AG09319 (cell line): ENCODE results near the gene MTSS2.

Experiments used
- DNase-seq: peaks from one replicate; pipeline ENCODE4 v3.0.0-alpha.2; 2010; ENCODE audit warnings: low read depth; ENCODE audit errors: extremely low read depth
- TF ChIP-seq, protein P1 (sequence below): IDR thresholded peaks from 2 replicates; pipeline ENCODE4 v1.5.1; 2011; ENCODE audit warnings: low read depth, mild to moderate bottlenecking, inconsistent platforms, low read length, moderate library complexity

Gene MTSS2

DNA sequence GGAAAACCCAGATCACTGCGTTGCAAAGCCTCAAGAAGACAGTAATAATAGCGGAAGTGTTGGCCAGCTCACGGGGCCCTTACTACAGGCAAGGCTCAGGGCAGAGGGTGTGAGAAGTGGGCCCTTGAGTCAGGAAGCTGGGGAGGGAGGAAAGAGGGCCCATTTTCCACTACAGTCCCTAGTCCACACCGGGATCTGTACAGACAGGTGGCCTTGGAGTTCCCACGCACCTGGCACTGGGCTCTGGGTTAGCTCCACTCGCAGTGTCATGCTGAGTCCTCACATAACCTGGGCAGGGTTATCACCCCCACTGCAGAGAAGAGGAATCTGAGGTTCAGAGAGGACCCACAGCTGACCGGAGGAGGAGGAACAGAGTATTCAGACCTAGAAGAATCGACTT, 16.8 kb upstream of the MTSS2 start:
- TF ChIP-seq, protein P1, sequence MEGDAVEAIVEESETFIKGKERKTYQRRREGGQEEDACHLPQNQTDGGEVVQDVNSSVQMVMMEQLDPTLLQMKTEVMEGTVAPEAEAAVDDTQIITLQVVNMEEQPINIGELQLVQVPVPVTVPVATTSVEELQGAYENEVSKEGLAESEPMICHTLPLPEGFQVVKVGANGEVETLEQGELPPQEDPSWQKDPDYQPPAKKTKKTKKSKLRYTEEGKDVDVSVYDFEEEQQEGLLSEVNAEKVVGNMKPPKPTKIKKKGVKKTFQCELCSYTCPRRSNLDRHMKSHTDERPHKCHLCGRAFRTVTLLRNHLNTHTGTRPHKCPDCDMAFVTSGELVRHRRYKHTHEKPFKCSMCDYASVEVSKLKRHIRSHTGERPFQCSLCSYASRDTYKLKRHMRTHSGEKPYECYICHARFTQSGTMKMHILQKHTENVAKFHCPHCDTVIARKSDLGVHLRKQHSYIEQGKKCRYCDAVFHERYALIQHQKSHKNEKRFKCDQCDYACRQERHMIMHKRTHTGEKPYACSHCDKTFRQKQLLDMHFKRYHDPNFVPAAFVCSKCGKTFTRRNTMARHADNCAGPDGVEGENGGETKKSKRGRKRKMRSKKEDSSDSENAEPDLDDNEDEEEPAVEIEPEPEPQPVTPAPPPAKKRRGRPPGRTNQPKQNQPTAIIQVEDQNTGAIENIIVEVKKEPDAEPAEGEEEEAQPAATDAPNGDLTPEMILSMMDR, result no peak
- DNase-seq, result no peak

DNA sequence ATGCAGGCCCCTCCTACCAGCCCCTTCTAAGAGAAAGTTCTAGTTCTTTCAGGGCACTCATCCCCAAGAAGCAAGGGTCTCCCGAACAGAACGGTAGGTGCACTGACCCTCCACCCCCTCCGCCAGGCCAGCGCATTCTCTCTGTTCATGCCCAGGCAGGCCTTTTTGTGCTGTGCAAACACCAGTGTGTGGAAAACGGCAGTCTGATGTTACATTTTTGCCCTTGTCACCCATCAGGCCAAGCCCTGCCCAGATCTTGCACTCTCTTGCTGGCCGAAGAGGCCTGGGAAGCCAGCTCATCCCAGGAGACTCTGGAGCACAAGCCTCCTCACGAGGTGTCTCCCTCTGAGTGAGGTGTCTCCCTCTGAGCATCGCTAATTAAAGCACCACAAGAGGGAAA, 16.1 kb upstream of the MTSS2 start:
- TF ChIP-seq, protein P1, result no peak
- no peak for DNase-seq

DNA sequence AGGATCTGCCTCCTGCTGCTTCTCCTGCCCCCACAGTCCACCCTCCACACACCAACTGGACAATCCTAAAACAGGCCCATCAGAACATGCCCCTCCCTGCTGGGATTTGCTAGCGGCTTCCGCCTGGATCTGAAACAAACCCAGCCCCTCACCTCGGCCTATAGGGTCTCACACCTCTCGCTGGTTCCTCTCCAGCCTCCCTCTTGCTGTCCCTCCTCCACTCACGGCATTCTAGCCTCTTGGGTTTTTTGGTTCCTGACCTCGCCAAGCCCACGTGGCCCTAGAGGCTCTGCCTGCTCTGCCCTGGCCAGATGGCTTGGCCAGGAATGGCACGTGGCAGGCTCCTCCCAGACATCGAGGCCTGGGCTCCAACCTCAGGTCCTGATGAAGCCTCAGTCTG, 15.7 kb upstream of the MTSS2 start:
- TF ChIP-seq, protein P1, result no peak
- DNase-seq, result no peak

DNA sequence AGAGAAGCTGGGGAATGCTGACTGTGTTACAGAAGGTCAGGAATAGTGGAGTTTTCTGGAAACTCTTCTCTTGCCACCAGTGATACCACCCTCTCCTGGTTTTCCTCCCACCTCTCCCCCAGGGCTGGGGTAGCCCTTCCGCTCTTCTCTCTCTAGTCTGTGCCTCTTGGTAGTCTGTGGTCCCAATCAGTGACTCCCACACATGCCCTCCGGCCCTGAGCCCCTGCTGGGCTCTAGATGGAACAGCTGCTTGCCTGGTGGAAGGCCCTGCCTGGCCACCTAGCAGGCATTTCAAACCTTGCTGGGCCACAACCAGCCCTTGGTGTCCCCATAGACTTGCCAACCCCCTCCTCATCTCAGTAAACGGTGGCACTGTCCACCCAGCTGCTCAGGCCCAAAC, 15.2 kb upstream of the MTSS2 start:
- DNase-seq, result no peak
- TF ChIP-seq, protein P1, result no peak

DNA sequence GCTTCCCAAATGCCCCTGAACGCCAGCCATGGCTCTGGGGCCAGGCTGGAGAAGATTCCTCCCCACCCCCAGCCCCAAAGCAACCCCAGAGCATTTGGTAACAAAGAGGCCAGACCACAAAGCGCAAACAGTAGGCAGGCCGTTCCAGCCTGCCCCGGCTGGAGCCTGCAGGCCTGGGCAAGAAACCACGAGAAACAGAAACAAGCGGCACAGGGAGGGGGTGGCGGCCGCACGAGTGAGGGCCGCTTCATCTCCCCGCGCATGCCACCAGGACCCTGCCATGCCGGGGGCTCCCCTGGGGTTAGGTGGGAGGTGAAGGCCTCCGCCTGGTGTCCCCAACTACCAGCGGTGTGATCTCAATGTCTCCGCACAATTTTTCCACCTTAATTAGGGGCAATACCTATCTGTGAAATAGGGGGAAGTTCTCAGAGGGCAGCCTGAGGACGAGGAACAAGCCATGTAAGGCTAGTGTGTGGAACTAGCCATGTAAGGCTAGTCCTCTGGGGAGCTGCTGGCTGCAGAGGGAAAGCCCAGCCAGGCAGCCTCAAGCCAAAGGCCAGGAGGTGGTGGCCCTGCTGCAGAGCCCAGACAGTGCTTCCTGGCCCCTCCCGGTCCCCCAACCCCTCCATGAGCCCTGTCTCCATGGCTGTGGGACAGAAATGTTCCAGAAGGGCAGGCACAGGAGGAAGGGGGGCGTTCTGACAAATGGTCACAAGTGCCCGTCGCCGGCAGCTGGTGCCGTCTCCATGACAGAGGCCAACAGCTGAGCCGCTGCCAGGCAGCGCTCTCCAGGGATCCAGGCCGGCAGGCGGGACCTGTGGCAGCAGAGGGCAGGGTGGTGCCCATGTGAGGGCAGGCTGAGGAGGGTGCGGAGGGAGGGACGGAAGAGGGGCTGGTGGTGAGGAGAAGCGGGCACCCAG, 14.5 kb upstream of the MTSS2 start:
- TF ChIP-seq, protein P1, result no peak
- no peak for DNase-seq

DNA sequence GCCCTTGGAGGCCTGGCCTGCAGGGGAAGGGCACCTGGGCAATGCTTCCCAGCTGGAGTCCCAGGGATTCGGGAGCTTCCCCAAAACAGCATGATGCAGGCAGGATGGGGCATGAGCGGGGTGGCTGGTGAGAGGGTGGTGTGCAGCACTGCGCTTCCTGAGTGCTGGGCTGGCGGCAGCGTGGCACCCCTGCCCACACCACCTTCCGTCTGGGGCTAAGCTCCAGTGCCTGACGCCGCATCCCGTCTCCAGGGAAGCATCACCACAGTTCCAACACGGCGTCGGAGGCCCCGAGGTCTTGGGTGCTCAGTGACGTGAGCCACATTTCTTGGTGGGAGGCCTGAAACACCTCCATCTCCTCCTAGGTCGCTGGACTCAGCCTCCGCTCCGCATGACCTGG, 13.8 kb upstream of the MTSS2 start:
- TF ChIP-seq, protein P1, result no peak
- DNase-seq, result no peak

DNA sequence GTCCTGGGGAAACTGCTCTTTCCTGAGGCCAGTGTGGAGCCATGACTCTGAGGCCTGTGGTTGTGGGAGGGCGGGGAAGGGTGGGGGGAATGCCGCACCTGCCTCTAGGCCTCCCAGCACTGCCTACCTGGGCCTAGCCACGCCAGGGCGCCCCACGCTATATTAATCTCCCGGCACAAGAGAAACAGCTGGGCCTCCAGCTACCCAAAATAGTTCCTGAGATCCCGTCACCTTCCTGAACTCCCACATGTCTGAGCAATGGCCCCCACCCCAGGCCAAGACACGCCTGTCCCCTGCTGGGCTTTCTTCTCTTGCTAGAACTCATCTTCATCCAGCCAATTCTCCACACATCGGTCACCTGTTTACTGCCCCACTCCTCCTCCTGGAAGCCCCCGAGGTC, 13.0 kb upstream of the MTSS2 start:
- TF ChIP-seq, protein P1, result no peak
- no peak for DNase-seq
